ENCODE data around the gene CPED1.

Gene CPED1

DNA sequence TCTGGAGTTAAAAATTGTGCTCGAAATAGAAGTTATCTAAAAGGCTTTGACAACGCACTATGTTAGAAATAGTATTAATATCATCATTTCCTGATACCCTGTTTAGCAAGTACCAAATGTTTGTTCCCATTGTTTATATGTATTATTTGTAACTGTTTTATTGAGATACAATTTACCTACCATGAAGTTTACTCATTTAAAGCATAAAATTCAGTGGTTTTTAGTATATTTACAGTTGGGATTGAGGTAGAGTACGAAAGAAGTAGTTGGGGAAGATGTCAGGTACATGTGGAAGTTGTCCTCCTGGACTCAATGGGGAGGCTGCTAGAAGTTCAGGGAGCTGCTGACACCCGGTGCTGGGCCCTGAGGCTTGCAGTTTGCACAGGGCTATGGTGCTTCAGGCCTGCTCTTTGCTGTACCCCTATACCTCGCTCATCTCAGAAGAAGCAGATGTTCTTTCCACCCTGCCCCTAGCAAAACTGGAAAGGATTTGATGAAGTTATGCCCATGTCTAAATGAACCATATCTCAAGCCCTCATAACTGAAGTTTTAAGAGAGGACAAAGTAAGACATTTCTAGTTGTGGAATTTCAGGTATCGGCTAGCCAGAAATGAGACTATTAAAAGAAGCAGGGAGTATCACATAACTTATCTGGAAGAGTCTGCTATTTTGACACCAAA is 315.1 kb downstream of the CPED1 start:
- H3K4me3 ChIP-seq (ENCODE audit: low read depth, low read length) = no peak overlapping the region
- no peaks in the 10 kb centered on the region for H3K27me3 ChIP-seq (ENCODE audit: insufficient read depth, low read depth, severe bottlenecking)
- H3K27ac ChIP-seq = no peak overlapping the region
- no peaks in the 10 kb centered on the region for H3K9me3 ChIP-seq (ENCODE audit: severe bottlenecking)
- no peaks in the 10 kb centered on the region for H3K36me3 ChIP-seq
- TF ChIP-seq, protein P1, sequence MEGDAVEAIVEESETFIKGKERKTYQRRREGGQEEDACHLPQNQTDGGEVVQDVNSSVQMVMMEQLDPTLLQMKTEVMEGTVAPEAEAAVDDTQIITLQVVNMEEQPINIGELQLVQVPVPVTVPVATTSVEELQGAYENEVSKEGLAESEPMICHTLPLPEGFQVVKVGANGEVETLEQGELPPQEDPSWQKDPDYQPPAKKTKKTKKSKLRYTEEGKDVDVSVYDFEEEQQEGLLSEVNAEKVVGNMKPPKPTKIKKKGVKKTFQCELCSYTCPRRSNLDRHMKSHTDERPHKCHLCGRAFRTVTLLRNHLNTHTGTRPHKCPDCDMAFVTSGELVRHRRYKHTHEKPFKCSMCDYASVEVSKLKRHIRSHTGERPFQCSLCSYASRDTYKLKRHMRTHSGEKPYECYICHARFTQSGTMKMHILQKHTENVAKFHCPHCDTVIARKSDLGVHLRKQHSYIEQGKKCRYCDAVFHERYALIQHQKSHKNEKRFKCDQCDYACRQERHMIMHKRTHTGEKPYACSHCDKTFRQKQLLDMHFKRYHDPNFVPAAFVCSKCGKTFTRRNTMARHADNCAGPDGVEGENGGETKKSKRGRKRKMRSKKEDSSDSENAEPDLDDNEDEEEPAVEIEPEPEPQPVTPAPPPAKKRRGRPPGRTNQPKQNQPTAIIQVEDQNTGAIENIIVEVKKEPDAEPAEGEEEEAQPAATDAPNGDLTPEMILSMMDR (IDR thresholded peaks at IDR 0.05; ENCODE audit: low read depth, low read length) = no peak
- no peak for DNase-seq

DNA sequence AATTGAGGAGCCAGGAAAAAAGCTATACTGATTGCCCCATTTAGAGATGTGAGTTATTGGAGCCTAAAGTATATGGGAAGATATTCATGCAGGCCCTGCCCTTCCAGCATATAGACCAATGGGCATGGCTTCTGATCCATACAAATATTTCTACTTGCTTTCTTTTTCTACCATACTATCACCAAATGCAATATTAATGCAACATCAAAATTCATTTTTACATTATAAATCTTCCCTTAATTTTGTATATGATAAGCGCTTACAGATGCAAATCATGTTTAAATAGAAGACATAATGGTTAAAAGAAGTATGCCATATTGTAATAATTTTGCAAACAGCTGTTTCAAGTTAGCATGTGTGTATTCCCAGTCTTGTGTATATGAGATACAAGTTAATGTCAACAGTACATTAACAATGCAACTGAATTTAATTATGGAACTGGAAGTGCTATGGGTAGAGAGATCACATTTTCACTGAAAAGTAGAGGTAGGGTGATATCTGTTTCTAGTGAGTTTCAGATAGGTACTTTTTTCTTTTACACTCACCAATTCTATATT is 315.7 kb downstream of the CPED1 start:
- Histone ChIP-seq H3K27ac (no peak overlapping the region), H3K36me3 (no peaks in the 10 kb centered on the region), H3K27me3 (ENCODE audit: insufficient read depth, low read depth, severe bottlenecking) (no peaks in the 10 kb centered on the region), H3K9me3 (ENCODE audit: severe bottlenecking) (no peaks in the 10 kb centered on the region), H3K4me3 (ENCODE audit: low read depth, low read length) (no peak overlapping the region)
- TF ChIP-seq, protein P1 (IDR thresholded peaks at IDR 0.05; ENCODE audit: low read depth, low read length) = no peak
- DNase-seq = no peak

DNA sequence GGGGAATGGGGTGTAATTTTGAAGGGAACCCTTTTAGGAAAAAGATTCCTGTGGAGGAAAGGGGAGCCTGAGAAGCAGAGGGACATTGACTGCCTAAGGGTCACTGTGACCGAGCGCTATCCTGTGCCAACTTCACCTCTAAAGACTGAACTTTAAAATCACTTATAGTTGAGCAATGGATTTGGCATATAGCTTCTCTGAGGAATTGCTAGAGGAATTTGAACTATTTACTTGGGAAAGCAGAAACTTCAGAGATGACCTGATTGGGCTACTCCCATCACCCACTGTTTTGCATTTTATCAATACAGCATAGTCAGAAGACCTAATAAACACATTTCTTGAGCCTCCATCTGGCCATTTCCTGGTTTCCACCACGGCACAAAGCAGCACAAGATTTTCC is 316.6 kb downstream of the CPED1 start:
- no peaks in the 10 kb centered on the region for H3K36me3 ChIP-seq
- no peak for DNase-seq
- no peak overlapping the region for H3K27ac ChIP-seq
- H3K27me3 ChIP-seq (ENCODE audit: insufficient read depth, low read depth, severe bottlenecking) = no peaks in the 10 kb centered on the region
- no peaks in the 10 kb centered on the region for H3K9me3 ChIP-seq (ENCODE audit: severe bottlenecking)
- H3K4me3 ChIP-seq (ENCODE audit: low read depth, low read length) = no peak overlapping the region
- TF ChIP-seq, protein P1 (IDR thresholded peaks at IDR 0.05; ENCODE audit: low read depth, low read length) = no peak

DNA sequence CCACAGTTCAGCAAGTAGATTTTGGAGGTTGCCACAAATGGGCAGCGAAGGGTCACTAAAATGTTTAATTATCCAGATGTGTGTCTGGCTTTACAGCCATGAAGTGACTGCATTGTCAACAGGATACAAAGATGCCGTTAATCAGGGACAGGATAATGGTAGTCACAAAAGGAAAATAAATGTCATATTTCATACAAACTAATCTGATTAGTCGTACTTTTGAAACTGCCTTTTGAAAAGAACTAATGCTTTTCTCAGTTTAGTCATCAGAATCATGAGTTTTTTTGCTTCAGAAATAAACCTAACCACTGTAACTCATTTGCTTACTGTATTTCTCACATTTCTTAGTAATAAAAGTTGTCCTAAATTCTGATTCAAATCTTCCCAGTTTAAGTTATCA is 318.1 kb downstream of the CPED1 start:
- Histone ChIP-seq H3K27me3 (ENCODE audit: insufficient read depth, low read depth, severe bottlenecking) (no peaks in the 10 kb centered on the region), H3K27ac (no peak overlapping the region), H3K36me3 (no peaks in the 10 kb centered on the region), H3K9me3 (ENCODE audit: severe bottlenecking) (no peaks in the 10 kb centered on the region), H3K4me3 (ENCODE audit: low read depth, low read length) (no peak overlapping the region)
- TF ChIP-seq, protein P1 (IDR thresholded peaks at IDR 0.05; ENCODE audit: low read depth, low read length) = no peak
- no peak for DNase-seq

DNA sequence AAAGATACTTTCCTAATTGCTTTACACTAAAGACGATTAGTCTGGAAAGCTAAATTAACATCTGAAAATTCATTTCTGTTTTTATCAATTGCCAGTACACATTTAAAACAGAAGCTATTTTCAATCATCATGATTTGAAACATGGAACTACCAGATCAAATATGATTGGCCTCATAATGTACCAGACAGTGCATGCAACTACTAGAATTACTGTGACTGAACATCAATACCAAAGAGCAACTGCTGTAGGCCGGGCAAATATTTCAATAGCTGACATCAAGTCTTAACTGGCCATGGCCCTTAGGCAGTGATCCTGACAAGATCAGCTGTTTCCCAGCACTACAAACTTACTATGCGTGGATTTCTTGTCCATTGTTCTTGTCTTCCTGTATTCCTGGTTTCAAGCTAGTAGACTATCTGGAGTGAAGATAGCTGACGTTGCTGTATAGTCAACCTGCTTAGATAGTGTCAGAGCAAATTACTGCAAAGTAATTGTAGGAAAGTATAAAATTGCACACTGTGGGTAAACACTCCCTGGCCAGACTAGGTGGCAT is 318.6 kb downstream of the CPED1 start:
- Histone ChIP-seq H3K36me3 (no peaks in the 10 kb centered on the region), H3K4me3 (ENCODE audit: low read depth, low read length) (no peak overlapping the region), H3K27ac (no peak overlapping the region), H3K27me3 (ENCODE audit: insufficient read depth, low read depth, severe bottlenecking) (no peaks in the 10 kb centered on the region), H3K9me3 (ENCODE audit: severe bottlenecking) (no peaks in the 10 kb centered on the region)
- TF ChIP-seq, protein P1 (IDR thresholded peaks at IDR 0.05; ENCODE audit: low read depth, low read length) = no peak
- no peak for DNase-seq
